Osteoblast (primary cell): ENCODE data around the gene AFF2. TPM values are rescaled to one million over a fixed set of nuclear protein-coding genes. Genes with fewer than 3 reads are reported as not detected.

Experiments
- DNase-seq: peaks from one replicate; pipeline ENCODE4 v3.0.0; 2011; ENCODE audit warnings: low spot score, mixed read lengths; ENCODE audit not compliant: insufficient read length; ENCODE audit errors: missing footprints
- H2AFZ ChIP-seq: 2 replicates; pipeline ENCODE4 v1.6.0; 2011; ENCODE audit warnings: mild to moderate bottlenecking, low read length
- H3K27ac ChIP-seq: 2 replicates; pipeline ENCODE4 v1.5.1; 2011; ENCODE audit warnings: mild to moderate bottlenecking, low read depth, low read length, moderate library complexity
- H3K27me3 ChIP-seq: 2 replicates; pipeline ENCODE4 v1.6.0; 2012; ENCODE audit warnings: mild to moderate bottlenecking, control low read depth, inconsistent platforms, low read length, moderate library complexity; ENCODE audit not compliant: insufficient read depth
- H3K36me3 ChIP-seq: 2 replicates; pipeline ENCODE4 v1.5.1; 2011; ENCODE audit warnings: mild to moderate bottlenecking, low read length, control low read depth, moderate library complexity; ENCODE audit not compliant: insufficient read depth
- H3K4me1 ChIP-seq: 2 replicates; pipeline ENCODE4 v1.5.1; 2011; ENCODE audit warnings: mild to moderate bottlenecking, low read length, control low read depth, moderate library complexity; ENCODE audit not compliant: insufficient read depth
- H3K4me2 ChIP-seq: 2 replicates; pipeline ENCODE4 v1.6.0; 2011; ENCODE audit warnings: mild to moderate bottlenecking, low read length; ENCODE audit not compliant: insufficient read depth
- H3K4me3 ChIP-seq: fragments of 200-600 bp; sonication (generic); 3 replicates; pipeline ENCODE4 v1.5.1; 2012; ENCODE audit warnings: mild to moderate bottlenecking, low read length, inconsistent platforms; ENCODE audit not compliant: insufficient read depth
- H3K79me2 ChIP-seq: 2 replicates; pipeline ENCODE4 v1.6.0; 2012; ENCODE audit warnings: mild to moderate bottlenecking, low read length, control low read depth, inconsistent platforms; ENCODE audit not compliant: insufficient read depth
- H3K9me3 ChIP-seq: 2 replicates; pipeline ENCODE4 v1.5.1; 2011; ENCODE audit warnings: low read depth, low read length, control low read depth
- H4K20me1 ChIP-seq: 2 replicates; pipeline ENCODE4 v1.6.0; 2012; ENCODE audit warnings: mild to moderate bottlenecking, low read length, control low read depth; ENCODE audit not compliant: insufficient read depth
- total RNA-seq: library from RNA; depleted of rRNA; stranded (reverse); fragments of >200 nt; gene quantifications from 2 replicates; pipeline ENCODE4 v1.2.3, GENCODE V29; 2012
- TF ChIP-seq, protein P1 (sequence below): IDR thresholded peaks from 2 replicates; pipeline ENCODE4 v1.5.1; 2011; ENCODE audit warnings: mild to moderate bottlenecking, low read depth, low read length, moderate library complexity; ENCODE audit errors: extremely low read depth

AFF2 gene
- total RNA-seq, 1 donor, result 10.9 TPM

GRCh38 chrX:148913971-148914370, 413.6 kb downstream of the AFF2 start:
- H3K4me2 ChIP-seq, result no peak overlapping the region
- H2AFZ ChIP-seq, result no peak overlapping the region
- H3K27ac ChIP-seq, result no peak overlapping the region
- no peaks in the 10 kb centered on the region for H4K20me1 ChIP-seq
- no peaks in the 10 kb centered on the region for H3K36me3 ChIP-seq
- H3K27me3 ChIP-seq, result no peaks in the 10 kb centered on the region
- no peaks in the 10 kb centered on the region for H3K9me3 ChIP-seq
- no peaks in the 10 kb centered on the region for H3K4me1 ChIP-seq
- H3K79me2 ChIP-seq, result no peaks in the 10 kb centered on the region
- H3K4me3 ChIP-seq, result no peak overlapping the region
- DNase-seq, result no peak
- TF ChIP-seq, protein P1, sequence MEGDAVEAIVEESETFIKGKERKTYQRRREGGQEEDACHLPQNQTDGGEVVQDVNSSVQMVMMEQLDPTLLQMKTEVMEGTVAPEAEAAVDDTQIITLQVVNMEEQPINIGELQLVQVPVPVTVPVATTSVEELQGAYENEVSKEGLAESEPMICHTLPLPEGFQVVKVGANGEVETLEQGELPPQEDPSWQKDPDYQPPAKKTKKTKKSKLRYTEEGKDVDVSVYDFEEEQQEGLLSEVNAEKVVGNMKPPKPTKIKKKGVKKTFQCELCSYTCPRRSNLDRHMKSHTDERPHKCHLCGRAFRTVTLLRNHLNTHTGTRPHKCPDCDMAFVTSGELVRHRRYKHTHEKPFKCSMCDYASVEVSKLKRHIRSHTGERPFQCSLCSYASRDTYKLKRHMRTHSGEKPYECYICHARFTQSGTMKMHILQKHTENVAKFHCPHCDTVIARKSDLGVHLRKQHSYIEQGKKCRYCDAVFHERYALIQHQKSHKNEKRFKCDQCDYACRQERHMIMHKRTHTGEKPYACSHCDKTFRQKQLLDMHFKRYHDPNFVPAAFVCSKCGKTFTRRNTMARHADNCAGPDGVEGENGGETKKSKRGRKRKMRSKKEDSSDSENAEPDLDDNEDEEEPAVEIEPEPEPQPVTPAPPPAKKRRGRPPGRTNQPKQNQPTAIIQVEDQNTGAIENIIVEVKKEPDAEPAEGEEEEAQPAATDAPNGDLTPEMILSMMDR, result no peak

DNA sequence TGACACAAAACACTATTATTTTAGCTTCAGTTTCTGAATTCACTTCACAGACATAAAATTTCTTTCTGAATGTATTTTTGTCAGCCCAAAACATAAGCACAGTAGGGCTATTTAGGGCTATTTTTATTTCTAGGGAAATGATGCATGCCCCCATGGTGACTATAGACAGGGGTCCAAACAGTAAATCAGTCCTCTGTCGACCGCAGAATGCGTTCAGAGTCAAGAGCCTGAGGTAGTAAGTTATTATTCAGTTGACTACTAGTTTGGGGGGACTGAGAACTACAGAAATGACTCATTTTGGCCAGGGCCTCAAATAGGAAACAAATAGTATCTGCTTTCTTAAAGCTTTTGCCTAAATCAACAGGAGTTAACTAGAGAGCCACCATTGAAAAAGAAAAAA, 414.4 kb downstream of the AFF2 start:
- H3K36me3 ChIP-seq, result no peaks in the 10 kb centered on the region
- no peaks in the 10 kb centered on the region for H3K4me1 ChIP-seq
- no peak overlapping the region for H3K27ac ChIP-seq
- no peak overlapping the region for H3K4me2 ChIP-seq
- H4K20me1 ChIP-seq, result no peaks in the 10 kb centered on the region
- H3K27me3 ChIP-seq, result no peaks in the 10 kb centered on the region
- no peaks in the 10 kb centered on the region for H3K79me2 ChIP-seq
- no peak overlapping the region for H3K4me3 ChIP-seq
- H2AFZ ChIP-seq, result no peak overlapping the region
- TF ChIP-seq, protein P1, result no peak
- peak; percentile 73 for DNase-seq
- H3K9me3 ChIP-seq, result no peaks in the 10 kb centered on the region

DNA sequence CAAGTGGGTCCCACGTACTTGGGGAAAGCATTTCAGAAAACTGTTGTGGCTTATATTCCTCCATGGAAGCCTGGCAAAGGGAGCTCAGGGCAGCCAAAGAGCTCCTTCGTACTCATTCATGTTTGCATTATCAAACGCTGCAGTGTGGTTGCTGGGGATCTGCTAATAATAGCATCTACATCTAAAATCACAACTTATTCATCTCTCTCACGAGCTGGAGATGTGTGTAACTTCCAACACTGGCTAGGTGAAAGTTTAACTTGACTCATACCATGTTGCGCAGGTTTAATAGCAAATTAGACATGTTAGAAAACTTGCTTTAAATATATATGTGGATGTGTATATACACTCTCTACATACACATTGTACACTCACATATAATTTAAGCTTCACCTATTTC, 415.1 kb downstream of the AFF2 start:
- Histone ChIP-seq H3K36me3 (no peaks in the 10 kb centered on the region), H3K4me2 (no peak overlapping the region), H3K9me3 (no peaks in the 10 kb centered on the region), H3K27me3 (no peaks in the 10 kb centered on the region), H3K27ac (no peak overlapping the region), H2AFZ (no peak overlapping the region), H4K20me1 (no peaks in the 10 kb centered on the region), H3K79me2 (no peaks in the 10 kb centered on the region), H3K4me1 (no peaks in the 10 kb centered on the region), H3K4me3 (no peak overlapping the region)
- peak; percentile 23 for DNase-seq
- TF ChIP-seq, protein P1, result no peak

GRCh38 chrX:148917441-148917840, 417.0 kb downstream of the AFF2 start:
- H3K27me3 ChIP-seq, result no peaks in the 10 kb centered on the region
- TF ChIP-seq, protein P1, result no peak

More at GRCh38 chrX:148917441-148917840, 417.0 kb downstream of the AFF2 start:
- Histone ChIP-seq H3K79me2 (no peaks in the 10 kb centered on the region), H3K27ac (no peak overlapping the region), H3K4me1 (no peaks in the 10 kb centered on the region), H3K9me3 (no peaks in the 10 kb centered on the region), H2AFZ (no peak overlapping the region), H3K4me3 (no peak overlapping the region), H3K4me2 (no peak overlapping the region), H3K36me3 (no peaks in the 10 kb centered on the region), H4K20me1 (no peaks in the 10 kb centered on the region)
- peak; percentile 14 for DNase-seq
